Measurements from ENCODE around the gene LCN12. TPM values are rescaled to one million over a fixed set of nuclear protein-coding genes. Genes with fewer than 3 reads are reported as not detected.
"Not testable (repeated sequence)": the region's sequence is repeated elsewhere in the genome, so short reads cannot be mapped to it uniquely, and the experiment has no call there.

The LCN12 gene
- total RNA-seq, 1 donor from 2014 or later: 8.6 TPM

GRCh38 chr9:136995362-136995761 lies 43.3 kb downstream of the LCN12 start:
- DNase-seq (ENCODE audit: low spot score) (no peak), ATAC-seq (no peak)
- intact Hi-C loops (cut with DNase I): no loop called here

GRCh38 chr9:136995772-136996311 lies 43.8 kb downstream of the LCN12 start:
- DNase-seq (ENCODE audit: low spot score) (no peak), ATAC-seq (no peak)
- intact Hi-C loops (cut with DNase I): no loop called here

GRCh38 chr9:136996361-136997292 lies 44.6 kb downstream of the LCN12 start, which contains the start of gene CLIC3:
Gene CLIC3, minus strand, starts transcription at chr9:136996568. Its CDS starts 25 bp downstream, at chr9:136996543.
- intact Hi-C loops (cut with DNase I): no loop called here
- ATAC-seq (peak; percentile 3), DNase-seq (ENCODE audit: low spot score) (no peak)

- ATAC-seq: no peak
- intact Hi-C loops (cut with DNase I): no loop called here
Measured at GRCh38 chr9:136997371-136997770, 45.3 kb downstream of the LCN12 start.

GRCh38 chr9:136997830-136998234 lies 45.8 kb downstream of the LCN12 start:
- ATAC-seq: no peak
- intact Hi-C loops (cut with DNase I): no loop called here
- no peak for DNase-seq (ENCODE audit: low spot score)

More at GRCh38 chr9:136997371-136997770, 45.3 kb downstream of the LCN12 start:
- no peak for DNase-seq (ENCODE audit: low spot score)

- no peak for ATAC-seq
- intact Hi-C loops (cut with DNase I): no loop called here
- no peak for DNase-seq (ENCODE audit: low spot score)
Measured at GRCh38 chr9:137000177-137000930, 48.3 kb downstream of the LCN12 start.

- DNase-seq (ENCODE audit: low spot score): no peak
- no peak for ATAC-seq
- intact Hi-C loops (cut with DNase I): no loop called here
Measured at GRCh38 chr9:137001857-137002645, 50.0 kb downstream of the LCN12 start.

- intact Hi-C loops (cut with DNase I): no loop called here
- ATAC-seq (no peak), DNase-seq (ENCODE audit: low spot score) (no peak)
Measured at GRCh38 chr9:137002646-137003041, 50.6 kb downstream of the LCN12 start.

- intact Hi-C loops (cut with DNase I); DNase-seq (ENCODE audit: low spot score); ATAC-seq: not testable (repeated sequence)
Measured at GRCh38 chr9:137004285-137004684, 52.2 kb downstream of the LCN12 start.

Other genes with a start within 250 kb of the LCN12 start
- gene DIPK1B, start 239.7 kb upstream of the LCN12 start, total RNA-seq: 11.6 TPM
- 5.5 TPM for gene LCN10, start 209.3 kb upstream of the LCN12 start, total RNA-seq
- 7.0 TPM for gene LCN6, start 203.7 kb upstream of the LCN12 start, total RNA-seq
- not detected for gene LCN8, start 194.0 kb upstream of the LCN12 start, total RNA-seq
- gene LCN15, start 187.8 kb upstream of the LCN12 start, total RNA-seq: not detected
- 37.8 TPM for gene TMEM141, start 160.9 kb upstream of the LCN12 start, total RNA-seq
- 2.5 TPM for gene CCDC183, start 155.9 kb upstream of the LCN12 start, total RNA-seq
- 46.9 TPM for gene RABL6, start 144.3 kb upstream of the LCN12 start, total RNA-seq
- 3.1 TPM for gene AJM1, start 109.8 kb upstream of the LCN12 start, total RNA-seq
- 76.4 TPM for gene PHPT1, start 102.9 kb upstream of the LCN12 start, total RNA-seq
- 3.0 TPM for gene MAMDC4, start 99.9 kb upstream of the LCN12 start, total RNA-seq
- gene EDF1, start 86.0 kb upstream of the LCN12 start, total RNA-seq: 201 TPM
- gene TRAF2, start 65.8 kb upstream of the LCN12 start, total RNA-seq: 17.0 TPM
- 59.9 TPM for gene FBXW5, start 7.5 kb upstream of the LCN12 start, total RNA-seq
- gene C8G, start 7.0 kb upstream of the LCN12 start, total RNA-seq: not detected
- 1,668 TPM for gene PTGDS, start 25.2 kb downstream of the LCN12 start, total RNA-seq
- 4.1 TPM for gene LCNL1, start 30.7 kb downstream of the LCN12 start, total RNA-seq
- gene PAXX, start 40.1 kb downstream of the LCN12 start, total RNA-seq: 46.6 TPM
- gene CLIC3, start 44.3 kb downstream of the LCN12 start, total RNA-seq: 11.3 TPM
- 298 TPM for gene ABCA2, start 76.0 kb downstream of the LCN12 start, total RNA-seq
- 0.18 TPM for gene FUT7, start 79.8 kb downstream of the LCN12 start, total RNA-seq
- 157 TPM for gene NPDC1, start 93.9 kb downstream of the LCN12 start, total RNA-seq
- gene ENTPD2, start 101.8 kb downstream of the LCN12 start, total RNA-seq: 24.3 TPM
- gene SAPCD2, start 118.3 kb downstream of the LCN12 start, total RNA-seq: 0.36 TPM
- 18.3 TPM for gene UAP1L1, start 125.2 kb downstream of the LCN12 start, total RNA-seq
- 48.3 TPM for gene MAN1B1, start 134.7 kb downstream of the LCN12 start, total RNA-seq
- gene DPP7, start 162.5 kb downstream of the LCN12 start, total RNA-seq: 127 TPM
- gene GRIN1, start 186.9 kb downstream of the LCN12 start, total RNA-seq: not detected
- not detected for gene LRRC26, start 217.8 kb downstream of the LCN12 start, total RNA-seq
- gene TMEM210, start 219.8 kb downstream of the LCN12 start, total RNA-seq: not detected
- gene ANAPC2, start 236.3 kb downstream of the LCN12 start, total RNA-seq: 52.8 TPM
- 27.6 TPM for gene SSNA1, start 236.4 kb downstream of the LCN12 start, total RNA-seq
- 8.8 TPM for gene TPRN, start 248.5 kb downstream of the LCN12 start, total RNA-seq

All from sciatic nerve (tissue), 2 donors.